Measurements from ENCODE around the gene COL4A3.

The COL4A3 gene

DNA sequence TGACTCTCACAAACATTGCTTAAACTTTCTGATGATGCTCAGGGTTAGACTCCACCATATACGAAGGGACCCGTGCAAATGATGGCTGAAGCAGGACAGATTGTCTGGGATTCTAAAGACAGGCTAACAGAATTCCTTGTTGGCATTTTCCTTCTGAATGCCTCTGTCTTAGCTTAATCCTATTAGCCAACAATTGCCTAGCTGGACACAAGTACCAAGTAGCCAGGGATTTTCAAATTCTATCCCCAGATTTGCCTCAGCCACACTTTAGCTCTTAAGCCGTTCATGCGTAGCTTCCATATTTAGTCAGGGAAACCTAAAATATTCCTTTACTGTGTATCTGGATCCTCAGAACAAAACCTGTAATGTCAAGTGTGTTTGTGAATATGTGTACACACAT, 40.0 kb downstream of the COL4A3 start:
- H3K9me3 ChIP-seq (ENCODE audit: control insufficient read depth, low read length): no peaks in the 10 kb centered on the region
- H3K14ac ChIP-seq (ENCODE audit: low read length in 2 of 2): no peak overlapping the region
- no peak for DNase-seq
- no peak overlapping the region for H2AK5ac ChIP-seq (ENCODE audit: low read length, severe bottlenecking)
- no peak overlapping the region for H3K18ac ChIP-seq (ENCODE audit: low read depth in 1 of 2, low read length in 2 of 2)
- no peak overlapping the region for H3K4ac ChIP-seq (ENCODE audit: low read depth in 1 of 2, low read length in 2 of 2)
- no peaks in the 10 kb centered on the region for H3K4me1 ChIP-seq (ENCODE audit: control insufficient read depth, insufficient read depth, low read depth, low read length)
- 84% methylated on average over 3 of the region's 4 CpGs for WGBS
- H3K79me1 ChIP-seq (replicated peaks; ENCODE audit: low read length, poor library complexity, severe bottlenecking): no peaks in the 10 kb centered on the region
- no peak overlapping the region for H3K4me2 ChIP-seq (ENCODE audit: low read length, poor library complexity, severe bottlenecking)
- no peak overlapping the region for H2BK5ac ChIP-seq (ENCODE audit: low read depth, low read length, poor library complexity, severe bottlenecking)
- no peak overlapping the region for H4K91ac ChIP-seq (ENCODE audit: low read length)
- H2AFZ ChIP-seq (ENCODE audit: low read depth, low read length): no peak overlapping the region
- H3K9ac ChIP-seq (ENCODE audit: low read length): no peak overlapping the region
- H3K27ac ChIP-seq (ENCODE audit: low read length, poor library complexity, severe bottlenecking): no peak overlapping the region
- H3K23ac ChIP-seq (ENCODE audit: low read length in 2 of 2): no peak overlapping the region
- H3K36me3 ChIP-seq (ENCODE audit: control insufficient read depth in 1 of 2, insufficient read depth in 2 of 2, low read depth in 1 of 2, low read length in 2 of 2): no peaks in the 10 kb centered on the region
- no peak overlapping the region for H2BK15ac ChIP-seq (ENCODE audit: low read depth, poor library complexity, severe bottlenecking)
- H2BK120ac ChIP-seq (ENCODE audit: low read depth, low read length): no peak overlapping the region
- H3K27me3 ChIP-seq (ENCODE audit: control insufficient read depth in 1 of 2, insufficient read depth in 1 of 2, low read length in 2 of 2): no peaks in the 10 kb centered on the region
- no peak overlapping the region for H2BK12ac ChIP-seq (ENCODE audit: low read length in 2 of 2)
- H3K4me3 ChIP-seq (ENCODE audit: insufficient read depth in 1 of 2, low read depth in 1 of 2, low read length in 2 of 2): no peak overlapping the region
- H4K8ac ChIP-seq (ENCODE audit: low read length): no peak overlapping the region

GRCh38 chr2:227205701-227206100, 41.3 kb downstream of the COL4A3 start:
- H3K9me3 ChIP-seq (ENCODE audit: control insufficient read depth, low read length): no peaks in the 10 kb centered on the region
- H4K8ac ChIP-seq (ENCODE audit: low read length): no peak overlapping the region
- no peak overlapping the region for H3K9ac ChIP-seq (ENCODE audit: low read length)
- H4K91ac ChIP-seq (ENCODE audit: low read length): no peak overlapping the region
- H3K4ac ChIP-seq (ENCODE audit: low read depth in 1 of 2, low read length in 2 of 2): no peak overlapping the region
- no peaks in the 10 kb centered on the region for H3K27me3 ChIP-seq (ENCODE audit: control insufficient read depth in 1 of 2, insufficient read depth in 1 of 2, low read length in 2 of 2)
- no peaks in the 10 kb centered on the region for H3K4me1 ChIP-seq (ENCODE audit: control insufficient read depth, insufficient read depth, low read depth, low read length)
- no peak for DNase-seq
- no peak overlapping the region for H2BK12ac ChIP-seq (ENCODE audit: low read length in 2 of 2)
- H3K4me2 ChIP-seq (ENCODE audit: low read length, poor library complexity, severe bottlenecking): no peak overlapping the region
- H3K36me3 ChIP-seq (ENCODE audit: control insufficient read depth in 1 of 2, insufficient read depth in 2 of 2, low read depth in 1 of 2, low read length in 2 of 2): no peaks in the 10 kb centered on the region
- no peak overlapping the region for H2BK120ac ChIP-seq (ENCODE audit: low read depth, low read length)
- no peak overlapping the region for H3K27ac ChIP-seq (ENCODE audit: low read length, poor library complexity, severe bottlenecking)
- no peak overlapping the region for H3K23ac ChIP-seq (ENCODE audit: low read length in 2 of 2)
- no peak overlapping the region for H2AFZ ChIP-seq (ENCODE audit: low read depth, low read length)
- no peak overlapping the region for H2AK5ac ChIP-seq (ENCODE audit: low read length, severe bottlenecking)
- H2BK15ac ChIP-seq (ENCODE audit: low read depth, poor library complexity, severe bottlenecking): no peak overlapping the region
- H3K79me1 ChIP-seq (replicated peaks; ENCODE audit: low read length, poor library complexity, severe bottlenecking): no peaks in the 10 kb centered on the region
- no peak overlapping the region for H2BK5ac ChIP-seq (ENCODE audit: low read depth, low read length, poor library complexity, severe bottlenecking)
- H3K18ac ChIP-seq (ENCODE audit: low read depth in 1 of 2, low read length in 2 of 2): no peak overlapping the region
- no peak overlapping the region for H3K14ac ChIP-seq (ENCODE audit: low read length in 2 of 2)
- WGBS: 85% methylated on average over 4 of the region's 4 CpGs
- no peak overlapping the region for H3K4me3 ChIP-seq (ENCODE audit: insufficient read depth in 1 of 2, low read depth in 1 of 2, low read length in 2 of 2)

- H2AK5ac ChIP-seq (ENCODE audit: low read length, severe bottlenecking): no peak overlapping the region
- H4K8ac ChIP-seq (ENCODE audit: low read length): no peak overlapping the region
- H3K9me3 ChIP-seq (ENCODE audit: control insufficient read depth, low read length): no peaks in the 10 kb centered on the region
- no peak overlapping the region for H3K14ac ChIP-seq (ENCODE audit: low read length in 2 of 2)
- no peaks in the 10 kb centered on the region for H3K79me1 ChIP-seq (replicated peaks; ENCODE audit: low read length, poor library complexity, severe bottlenecking)
- H3K27me3 ChIP-seq (ENCODE audit: control insufficient read depth in 1 of 2, insufficient read depth in 1 of 2, low read length in 2 of 2): no peaks in the 10 kb centered on the region
- no peak overlapping the region for H2BK12ac ChIP-seq (ENCODE audit: low read length in 2 of 2)
- H2BK120ac ChIP-seq (ENCODE audit: low read depth, low read length): no peak overlapping the region
- H3K27ac ChIP-seq (ENCODE audit: low read length, poor library complexity, severe bottlenecking): no peak overlapping the region
- WGBS: 83% methylated on average over 8 of the region's 9 CpGs
- H3K9ac ChIP-seq (ENCODE audit: low read length): no peak overlapping the region
- no peak overlapping the region for H3K4me3 ChIP-seq (ENCODE audit: insufficient read depth in 1 of 2, low read depth in 1 of 2, low read length in 2 of 2)
- no peak overlapping the region for H3K4ac ChIP-seq (ENCODE audit: low read depth in 1 of 2, low read length in 2 of 2)
- H3K4me1 ChIP-seq (ENCODE audit: control insufficient read depth, insufficient read depth, low read depth, low read length): no peaks in the 10 kb centered on the region
- H3K23ac ChIP-seq (ENCODE audit: low read length in 2 of 2): no peak overlapping the region
- H2BK5ac ChIP-seq (ENCODE audit: low read depth, low read length, poor library complexity, severe bottlenecking): no peak overlapping the region
- H2AFZ ChIP-seq (ENCODE audit: low read depth, low read length): no peak overlapping the region
- H4K91ac ChIP-seq (ENCODE audit: low read length): no peak overlapping the region
- no peak for DNase-seq
- no peak overlapping the region for H3K18ac ChIP-seq (ENCODE audit: low read depth in 1 of 2, low read length in 2 of 2)
- no peak overlapping the region for H2BK15ac ChIP-seq (ENCODE audit: low read depth, poor library complexity, severe bottlenecking)
- H3K36me3 ChIP-seq (ENCODE audit: control insufficient read depth in 1 of 2, insufficient read depth in 2 of 2, low read depth in 1 of 2, low read length in 2 of 2): no peaks in the 10 kb centered on the region
- no peak overlapping the region for H3K4me2 ChIP-seq (ENCODE audit: low read length, poor library complexity, severe bottlenecking)
Observed at GRCh38 chr2:227206406-227206805, 42.0 kb downstream of the COL4A3 start.

- Histone ChIP-seq H2AFZ (ENCODE audit: low read depth, low read length) (no peak overlapping the region), H3K9ac (ENCODE audit: low read length) (no peak overlapping the region), H4K91ac (ENCODE audit: low read length) (no peak overlapping the region), H3K36me3 (ENCODE audit: control insufficient read depth in 1 of 2, insufficient read depth in 2 of 2, low read depth in 1 of 2, low read length in 2 of 2) (no peaks in the 10 kb centered on the region), H3K27me3 (ENCODE audit: control insufficient read depth in 1 of 2, insufficient read depth in 1 of 2, low read length in 2 of 2) (no peaks in the 10 kb centered on the region), H3K18ac (ENCODE audit: low read depth in 1 of 2, low read length in 2 of 2) (no peak overlapping the region), H2BK5ac (ENCODE audit: low read depth, low read length, poor library complexity, severe bottlenecking) (no peak overlapping the region), H2BK12ac (ENCODE audit: low read length in 2 of 2) (no peak overlapping the region), H3K14ac (ENCODE audit: low read length in 2 of 2) (no peak overlapping the region), H2AK5ac (ENCODE audit: low read length, severe bottlenecking) (no peak overlapping the region), H3K23ac (ENCODE audit: low read length in 2 of 2) (no peak overlapping the region), H3K4me3 (ENCODE audit: insufficient read depth in 1 of 2, low read depth in 1 of 2, low read length in 2 of 2) (no peak overlapping the region), H3K9me3 (ENCODE audit: control insufficient read depth, low read length) (no peaks in the 10 kb centered on the region), H2BK15ac (ENCODE audit: low read depth, poor library complexity, severe bottlenecking) (no peak overlapping the region), H3K4me1 (ENCODE audit: control insufficient read depth, insufficient read depth, low read depth, low read length) (no peaks in the 10 kb centered on the region), H3K79me1 (replicated peaks; ENCODE audit: low read length, poor library complexity, severe bottlenecking) (no peaks in the 10 kb centered on the region), H2BK120ac (ENCODE audit: low read depth, low read length) (no peak overlapping the region), H4K8ac (ENCODE audit: low read length) (no peak overlapping the region), H3K27ac (ENCODE audit: low read length, poor library complexity, severe bottlenecking) (no peak overlapping the region), H3K4me2 (ENCODE audit: low read length, poor library complexity, severe bottlenecking) (no peak overlapping the region), H3K4ac (ENCODE audit: low read depth in 1 of 2, low read length in 2 of 2) (no peak overlapping the region)
- WGBS: 51% methylated on average over 2 of the region's 2 CpGs
- no peak for DNase-seq
Observed at GRCh38 chr2:227207573-227207972, 43.1 kb downstream of the COL4A3 start.

Data from mesenchymal stem cell (in vitro differentiated cells and primary cell).